H1 (cell line): ENCODE data around the gene KIF1B. TPM values are rescaled to one million over a fixed set of nuclear protein-coding genes. Genes with fewer than 3 reads are reported as not detected.

Source experiments
- CTCF ChIA-PET: fragments of 300-600 bp; sonication (Branson Sonifier 250); formaldehyde crosslinking; loops from one replicate; lab custom pipeline; 2021; ENCODE audit not compliant: partially characterized antibody; lab: Charles Lee
- POLR2A ChIA-PET: fragments of 300-600 bp; sonication (Branson Sonifier 250); formaldehyde crosslinking; loops from one replicate; lab custom pipeline; 2021; ENCODE audit warnings: inconsistent platforms; ENCODE audit not compliant: partially characterized antibody; lab: Charles Lee
- DNase-seq, 2 experiments: peaks; one replicate each; pipeline versions ENCODE4 v3.0.0 to v3.0.0-alpha.2; 2010 to 2022; ENCODE audit warnings: low spot score in 2 of 2, low read depth in 1 of 2, mixed read lengths in 1 of 2
- FAIRE-seq: peaks from 2 replicates; lab custom pipeline; 2011; peaks lifted over from hg19 to GRCh38; lab: Jason Lieb, UNC
- H2AFZ ChIP-seq: 2 replicates; pipeline ENCODE4 v1.8.1; 2012; ENCODE audit warnings: low read length, inconsistent platforms
- H2AK5ac ChIP-seq: 2 replicates; pipeline ENCODE4 v1.6.1; 2013; ENCODE audit warnings: low read depth, low read length
- H2BK120ac ChIP-seq: replicated peaks from 2 replicates; pipeline ENCODE3; 2013; ENCODE audit warnings: low read depth, low read length, inconsistent platforms
- H2BK12ac ChIP-seq: 2 replicates; pipeline ENCODE4 v1.6.1; 2013; ENCODE audit warnings: low read depth, low read length
- H2BK15ac ChIP-seq: 2 replicates; pipeline ENCODE4 v1.6.1; 2013; ENCODE audit warnings: low read length
- H2BK20ac ChIP-seq: 2 replicates; pipeline ENCODE4 v1.6.1; 2013; ENCODE audit warnings: low read length
- H2BK5ac ChIP-seq: 2 replicates; pipeline ENCODE4 v1.6.1; 2013; ENCODE audit warnings: low read depth, low read length
- H3K14ac ChIP-seq: 2 replicates; pipeline ENCODE4 v1.6.1; 2013; ENCODE audit warnings: inconsistent platforms; ENCODE audit not compliant: insufficient read length
- H3K18ac ChIP-seq: 2 replicates; pipeline ENCODE4 v1.6.1; 2013; ENCODE audit warnings: low read length; ENCODE audit errors: extremely low read depth
- H3K23ac ChIP-seq: 2 replicates; pipeline ENCODE4 v1.6.1; 2013; ENCODE audit warnings: inconsistent platforms; ENCODE audit not compliant: insufficient read length
- H3K23me2 ChIP-seq: 2 replicates; pipeline ENCODE4 v1.6.1; 2013; ENCODE audit warnings: low read depth, low read length
- H3K27ac ChIP-seq: 2 replicates; pipeline ENCODE4 v1.6.1; 2011; ENCODE audit warnings: low read depth, low read length, inconsistent platforms
- H3K27me3 ChIP-seq, 4 experiments: replicated peaks in 1 of 4; 1 replicate in 1 of 4; 2 replicates in 3 of 4; pipeline versions ENCODE4 v1.6.1 to v1.8.1; 2011 to 2013; ENCODE audit warnings: low read length in 3 of 4, mild to moderate bottlenecking in 3 of 4, inconsistent platforms in 2 of 4, mixed read lengths in 2 of 4, moderate library complexity in 1 of 4; ENCODE audit not compliant: control insufficient read depth in 3 of 4, insufficient read depth in 3 of 4; ENCODE audit errors: extremely low read depth in 1 of 4
- H3K36me3 ChIP-seq, 4 experiments: 2 replicates each; pipeline versions ENCODE4 v1.6.1 to v1.8.1; 2011 to 2013; ENCODE audit warnings: mild to moderate bottlenecking in 4 of 4, low read length in 3 of 4, moderate library complexity in 2 of 4, control low read depth in 1 of 4, inconsistent platforms in 1 of 4; ENCODE audit not compliant: insufficient read depth in 4 of 4, control insufficient read depth in 2 of 4
- H3K4ac ChIP-seq: replicated peaks from 2 replicates; pipeline ENCODE3; 2013; ENCODE audit warnings: low read length, low read depth, mixed read lengths, inconsistent platforms; ENCODE audit not compliant: insufficient read length
- H3K4me1 ChIP-seq, 4 experiments: replicated peaks in 1 of 4; 1 replicate in 1 of 4; 2 replicates in 3 of 4; pipeline versions ENCODE4 v1.6.1 to v1.8.1; 2011 to 2013; ENCODE audit warnings: low read length in 3 of 4, inconsistent platforms in 2 of 4, mixed read lengths in 1 of 4; ENCODE audit not compliant: insufficient read depth in 4 of 4, control insufficient read depth in 3 of 4
- H3K4me2 ChIP-seq, 2 experiments: 2 replicates each; pipeline versions ENCODE4 v1.6.1 to v1.8.1; 2011 to 2013; ENCODE audit warnings: low read depth in 2 of 2, low read length in 2 of 2, control low read depth in 1 of 2, inconsistent platforms in 1 of 2, mild to moderate bottlenecking in 1 of 2; ENCODE audit not compliant: insufficient read depth in 1 of 2
- H3K4me3 ChIP-seq, 4 experiments: fragments of 200-600, 300-600 bp in 1 of 4; sonication (generic), shearing (Covaris generic), sonication (Bioruptor Twin) in 1 of 4; 2 replicates each; pipeline versions ENCODE4 v1.5.1 to v1.8.1; 2011 to 2016; ENCODE audit warnings: low read length in 4 of 4, low read depth in 3 of 4, control low read depth in 2 of 4, inconsistent platforms in 2 of 4, mild to moderate bottlenecking in 2 of 4, mixed read lengths in 1 of 4, moderate library complexity in 1 of 4; ENCODE audit not compliant: insufficient read depth in 2 of 4; ENCODE audit errors: extremely low read depth in 1 of 4
- H3K56ac ChIP-seq: replicated peaks from 2 replicates; pipeline ENCODE3; 2013; ENCODE audit warnings: low read depth, mild to moderate bottlenecking, mixed read lengths, low read length, inconsistent platforms; ENCODE audit not compliant: insufficient read length
- H3K79me1 ChIP-seq: 2 replicates; pipeline ENCODE4 v1.6.1; 2013; ENCODE audit warnings: low read depth, low read length, control low read depth
- H3K79me2 ChIP-seq, 2 experiments: 2 replicates each; pipeline versions ENCODE4 v1.6.1 to v1.8.1; 2012 to 2013; ENCODE audit warnings: low read length in 2 of 2, mild to moderate bottlenecking in 2 of 2, inconsistent platforms in 1 of 2; ENCODE audit not compliant: insufficient read depth in 2 of 2, control insufficient read depth in 1 of 2
- H3K9ac ChIP-seq, 4 experiments: replicated peaks in 1 of 4; 1 replicate in 1 of 4; 2 replicates in 3 of 4; pipeline versions ENCODE4 v1.6.1 to v1.8.1; 2011 to 2013; ENCODE audit warnings: low read depth in 3 of 4, low read length in 3 of 4, control low read depth in 2 of 4, mild to moderate bottlenecking in 2 of 4, moderate library complexity in 2 of 4, inconsistent platforms in 1 of 4; ENCODE audit errors: extremely low read depth in 1 of 4
- H3K9me3 ChIP-seq, 2 experiments: 2 replicates each; pipeline versions ENCODE4 v1.6.1 to v1.8.1; 2012 to 2013; ENCODE audit warnings: mild to moderate bottlenecking in 2 of 2, moderate library complexity in 2 of 2, control low read depth in 1 of 2, inconsistent platforms in 1 of 2, low read depth in 1 of 2, low read length in 1 of 2, mixed read lengths in 1 of 2; ENCODE audit not compliant: insufficient read depth in 2 of 2
- H4K20me1 ChIP-seq, 2 experiments: replicated peaks in 1 of 2; 2 replicates each; pipeline versions ENCODE3 to v1.8.1; 2011 to 2013; ENCODE audit warnings: inconsistent platforms in 2 of 2, low read length in 2 of 2, mild to moderate bottlenecking in 1 of 2; ENCODE audit not compliant: insufficient read depth in 2 of 2, control insufficient read depth in 1 of 2
- H4K5ac ChIP-seq: 2 replicates; pipeline ENCODE4 v1.6.1; 2013; ENCODE audit warnings: low read length, low read depth, mixed read lengths, inconsistent platforms; ENCODE audit not compliant: insufficient read length
- H4K8ac ChIP-seq: 2 replicates; pipeline ENCODE4 v1.8.0; 2013; ENCODE audit warnings: mild to moderate bottlenecking, moderate library complexity, low read length, inconsistent platforms; ENCODE audit not compliant: insufficient read depth; ENCODE audit errors: extremely low read depth
- H4K91ac ChIP-seq: replicated peaks from 2 replicates; pipeline ENCODE3; 2013; ENCODE audit warnings: low read length, mixed read lengths, inconsistent platforms; ENCODE audit not compliant: insufficient read length
- CHD1 ChIP-seq: IDR thresholded peaks from 2 replicates; pipeline ENCODE4 v1.6.1; 2012; ENCODE audit warnings: low read depth, low read length, improper control_type of control experiment
- GABPA ChIP-seq: IDR thresholded peaks from 2 replicates; pipeline ENCODE4 v1.6.1; 2011; ENCODE audit warnings: mild to moderate bottlenecking, low read length, moderate library complexity, borderline replicate concordance; ENCODE audit not compliant: insufficient read depth
- HDAC2 ChIP-seq, 2 experiments: fragments of 300-600 bp in 1 of 2; sonication (generic) in 1 of 2; IDR thresholded peaks; 2 replicates each; pipeline ENCODE4 v1.6.1; 2011 to 2012; ENCODE audit warnings: low read depth in 2 of 2, low read length in 2 of 2, mild to moderate bottlenecking in 2 of 2, moderate library complexity in 2 of 2, borderline replicate concordance in 1 of 2, inconsistent platforms in 1 of 2
- JUND ChIP-seq: IDR thresholded peaks from 2 replicates; pipeline ENCODE4 v1.6.1; 2011; ENCODE audit warnings: mild to moderate bottlenecking, improper control_type of control experiment, low read length
- RBBP5 ChIP-seq: IDR thresholded peaks from 2 replicates; pipeline ENCODE4 v1.7.1; 2012; ENCODE audit warnings: low read depth, mild to moderate bottlenecking, inconsistent platforms, low read length, moderate library complexity, borderline replicate concordance
- SUZ12 ChIP-seq: fragments of 200-600 bp; sonication (generic); IDR thresholded peaks from 2 replicates; pipeline ENCODE4 v1.6.1; 2012; ENCODE audit warnings: mild to moderate bottlenecking, inconsistent platforms, low read length, moderate library complexity, mixed read lengths
- TAF1 ChIP-seq: IDR thresholded peaks from 2 replicates; pipeline ENCODE4 v1.6.1; 2011; ENCODE audit warnings: mild to moderate bottlenecking, low read depth, low read length
- ZNF274 ChIP-seq: IDR thresholded peaks from 2 replicates; pipeline ENCODE4 v1.7.0; 2012; ENCODE audit warnings: low read length, borderline replicate concordance; ENCODE audit errors: extremely low read depth
- WGBS, 2 experiments: shearing (Covaris generic) in 1 of 2; methylation state at CpG; one replicate each; pipeline versions ENCODE4 v1.1.6 to v1.1.7; 2013 to 2015; ENCODE audit warnings: low lambda C conversion rate in 2 of 2, mixed read lengths in 2 of 2, inconsistent platforms in 1 of 2, low coverage in 1 of 2, missing lambda C conversion rate in 1 of 2; ENCODE audit not compliant: insufficient replicate concordance in 2 of 2, insufficient coverage in 1 of 2, insufficient read length in 1 of 2; ENCODE audit errors: extremely low coverage in 1 of 2, missing lambda C conversion rate in 1 of 2; 5-methylcytosine and 5-hydroxymethylcytosine counted together
- polyA plus RNA-seq, 7 experiments: library from polyadenylated mRNA; depleted of rRNA in 3 of 7; stranded (reverse) in 5 of 7; unstranded in 2 of 7; fragments of >200 nt in 5 of 7; fragments of 200-250 nt in 2 of 7; gene quantifications; 1 replicate in 5 of 7; 2 replicates in 1 of 7; 4 replicates in 1 of 7; pipeline versions ENCODE4 v1.2.1 to v1.2.3, GENCODE V29; 2011 to 2013; ENCODE audit warnings: missing spikeins in 2 of 7, mixed read lengths in 2 of 7
- total RNA-seq: library from RNA; stranded (reverse); fragmentation: NEBNext Ultra II Directional; extraction: Animal tissue kit (Norgen Biotek cat#: 25700); gene quantifications from 2 replicates; pipeline ENCODE4 v1.2.1, GENCODE V29; 2021
- TF ChIP-seq, protein P1 (sequence below): IDR thresholded peaks from 2 replicates; pipeline ENCODE4 v1.6.1; 2012; ENCODE audit warnings: inconsistent platforms
- TF ChIP-seq, protein P2 (sequence below): IDR thresholded peaks from 2 replicates; pipeline ENCODE4 v1.6.1; 2012; ENCODE audit warnings: low read length, inconsistent platforms

Gene KIF1B
- total and polyA plus RNA-seq, 2 of the 8 experiments (the other 6 are each of a cell fraction or from before 2014, with no cell fraction given), result 39.1 to 74.2 TPM

DNA sequence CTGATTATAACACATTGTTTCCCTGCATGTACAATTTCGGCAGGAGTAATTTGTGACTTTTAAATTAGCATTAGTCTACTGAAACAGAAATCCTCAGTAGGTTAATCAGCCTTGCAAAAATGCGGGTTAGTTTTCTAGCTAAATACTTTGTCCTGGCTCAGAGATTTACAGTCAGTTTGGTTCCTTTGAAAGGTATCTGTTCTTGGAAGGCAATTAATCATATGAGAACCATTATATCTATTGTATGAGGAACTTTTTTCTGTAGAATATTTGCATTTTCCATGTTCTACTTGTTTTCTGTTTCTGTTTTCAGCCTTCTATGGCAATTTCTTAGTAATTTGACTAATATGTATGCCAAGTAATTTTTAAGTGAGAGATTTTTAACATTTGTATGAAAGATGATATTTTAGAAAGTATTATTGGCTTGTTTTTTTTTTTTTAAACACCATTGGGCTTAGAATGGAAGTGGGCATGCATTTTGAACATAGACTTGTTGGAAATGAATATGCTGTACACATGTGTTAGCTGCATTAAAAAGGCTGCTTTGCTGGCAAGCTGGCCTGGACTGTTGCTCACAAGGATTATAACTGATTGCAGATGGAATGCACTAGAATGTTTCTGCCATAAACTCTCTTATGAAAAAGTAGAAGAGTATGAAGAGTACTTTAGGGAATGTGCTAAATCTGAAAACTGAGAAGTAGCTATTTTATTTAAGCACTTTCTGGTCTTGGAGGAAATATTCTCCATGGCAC is 26.2 kb downstream of the KIF1B start:
- DNase-seq (no peak), FAIRE-seq (no peak)
- H4K5ac ChIP-seq, result no peak overlapping the region
- no peaks in the 10 kb centered on the region for H3K9me3 ChIP-seq
- H3K23ac ChIP-seq, result no peak overlapping the region
- H3K4me3 ChIP-seq, result no peak overlapping the region
- H3K4ac ChIP-seq, result no peak overlapping the region
- no peak overlapping the region for H3K27ac ChIP-seq
- H3K79me1 ChIP-seq, result peaks cover 4% of the 10 kb centered on the region; the same call in 1 of the 2 replicates
- no peak overlapping the region for H2BK120ac ChIP-seq
- no peak overlapping the region for H2BK5ac ChIP-seq
- WGBS, 2 experiments, result 86% methylated on average over 2 of the region's 2 CpGs; no CpG with 5 or more reads in 1 of the 2 experiments
- no peak overlapping the region for H2AFZ ChIP-seq
- H3K4me1 ChIP-seq, result no peaks in the 10 kb centered on the region
- H3K9ac ChIP-seq, result no peak overlapping the region
- H4K91ac ChIP-seq, result no peak overlapping the region
- no peak overlapping the region for H3K4me2 ChIP-seq
- H3K27me3 ChIP-seq, result no peaks in the 10 kb centered on the region
- no peak overlapping the region for H4K8ac ChIP-seq
- CTCF ChIA-PET, result interaction anchor here (0.6 to 2.8 kb wide), 4 partner anchors 18 to 140 kb away, joined by 4 to 10 read pairs (median 7); partner anchors contain the start of gene KIF1B
- no peak overlapping the region for H2BK15ac ChIP-seq
- H3K79me2 ChIP-seq, result peaks cover 4 to 46% of the 10 kb centered on the region in 2 experiments; a peak in 3 of 4 replicates
- H3K56ac ChIP-seq, result no peak overlapping the region
- no peak overlapping the region for H2BK12ac ChIP-seq
- POLR2A ChIA-PET, result no interaction called here
- H3K18ac ChIP-seq, result no peak overlapping the region
- no peak overlapping the region for H2BK20ac ChIP-seq
- H4K20me1 ChIP-seq, result peaks cover 0 to 4% of the 10 kb centered on the region in 2 experiments
- H3K36me3 ChIP-seq, result peaks cover 0 to 16% (median 0%) of the 10 kb centered on the region in 4 experiments; a peak in 2 of 8 replicates
- no peak overlapping the region for H3K14ac ChIP-seq
- H2AK5ac ChIP-seq, result no peak overlapping the region
- H3K23me2 ChIP-seq, result no peaks in the 10 kb centered on the region
- TF ChIP-seq JUND (no peak), RBBP5 (no peak), ZNF274 (no peak), SUZ12 (no peak), GABPA (no peak), HDAC2 (IDR thresholded peaks at IDR 0.05; ENCODE audit: borderline replicate concordance in 1 of 2, low read depth in 2 of 2, low read length in 2 of 2) (no peak), CHD1 (no peak), TAF1 (no peak)
- TF ChIP-seq, protein P1, sequence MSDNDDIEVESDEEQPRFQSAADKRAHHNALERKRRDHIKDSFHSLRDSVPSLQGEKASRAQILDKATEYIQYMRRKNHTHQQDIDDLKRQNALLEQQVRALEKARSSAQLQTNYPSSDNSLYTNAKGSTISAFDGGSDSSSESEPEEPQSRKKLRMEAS, result no peak
- TF ChIP-seq, protein P2, sequence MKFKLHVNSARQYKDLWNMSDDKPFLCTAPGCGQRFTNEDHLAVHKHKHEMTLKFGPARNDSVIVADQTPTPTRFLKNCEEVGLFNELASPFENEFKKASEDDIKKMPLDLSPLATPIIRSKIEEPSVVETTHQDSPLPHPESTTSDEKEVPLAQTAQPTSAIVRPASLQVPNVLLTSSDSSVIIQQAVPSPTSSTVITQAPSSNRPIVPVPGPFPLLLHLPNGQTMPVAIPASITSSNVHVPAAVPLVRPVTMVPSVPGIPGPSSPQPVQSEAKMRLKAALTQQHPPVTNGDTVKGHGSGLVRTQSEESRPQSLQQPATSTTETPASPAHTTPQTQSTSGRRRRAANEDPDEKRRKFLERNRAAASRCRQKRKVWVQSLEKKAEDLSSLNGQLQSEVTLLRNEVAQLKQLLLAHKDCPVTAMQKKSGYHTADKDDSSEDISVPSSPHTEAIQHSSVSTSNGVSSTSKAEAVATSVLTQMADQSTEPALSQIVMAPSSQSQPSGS, result no peak
